PFSK-1 (cell line): ENCODE measurements around the gene DAPK1.

Source experiments
- POLR2AphosphoS5 ChIP-seq: IDR thresholded peaks from 2 replicates; pipeline ENCODE4 v1.6.1; 2012; ENCODE audit warnings: low read depth, mild to moderate bottlenecking, control low read depth, low read length, moderate library complexity
- REST ChIP-seq, 2 experiments: IDR thresholded peaks; 2 replicates each; pipeline versions ENCODE4 v1.6.1 to v1.8.0; 2011 to 2012; ENCODE audit warnings: low read depth in 2 of 2, low read length in 2 of 2, control low read depth in 1 of 2, inconsistent platforms in 1 of 2, mild to moderate bottlenecking in 1 of 2, moderate library complexity in 1 of 2; ENCODE audit not compliant: insufficient read depth in 1 of 2
- SIN3A ChIP-seq: IDR thresholded peaks from 2 replicates; pipeline ENCODE4 v1.6.1; 2012; ENCODE audit warnings: mild to moderate bottlenecking, low read length, moderate library complexity, borderline replicate concordance; ENCODE audit not compliant: insufficient read depth
- TAF1 ChIP-seq: IDR thresholded peaks from 2 replicates; pipeline ENCODE4 v1.6.1; 2012; ENCODE audit warnings: low read length, control low read depth, borderline replicate concordance; ENCODE audit not compliant: insufficient read depth

- no peak for TF ChIP-seq POLR2AphosphoS5
- no peak for TF ChIP-seq REST (IDR thresholded peaks at IDR 0.05; ENCODE audit: insufficient read depth in 1 of 2, low read depth in 2 of 2, low read length in 2 of 2)
- TF ChIP-seq SIN3A = no peak
- TF ChIP-seq TAF1 = no peak
Measured at GRCh38 chr9:87659534-87660419, 162.1 kb downstream of the DAPK1 start.
